Measurements from ENCODE around the gene NEFH. TPM values are rescaled to one million over a fixed set of nuclear protein-coding genes. Genes with fewer than 3 reads are reported as not detected.

NEFH gene
- total and polyA plus RNA-seq, 2 donors (not counting 3 experiments of a cell fraction or from before 2014, with no cell fraction given), result 0.09 to 0.59 TPM

GRCh38 chr22:29523761-29524160 is 43.7 kb downstream of the NEFH start:
- no TSS peak for BruUV-seq (replicated peaks)
- no peaks in the 10 kb centered on the region for H3K79me2 ChIP-seq (ENCODE audit: control insufficient read depth, insufficient read depth, low read length)
- no peak overlapping the region for H3K4me3 ChIP-seq (replicated peaks in 1 of 3; ENCODE audit: insufficient read depth in 1 of 3, low read depth in 1 of 3, low read length in 3 of 3)
- H3K27me3 ChIP-seq (ENCODE audit: control insufficient read depth in 2 of 2, insufficient read depth in 2 of 2, low read length in 2 of 2), result no peaks in the 10 kb centered on the region
- peaks cover 12% of the 10 kb centered on the region for H3K4me1 ChIP-seq (ENCODE audit: control insufficient read depth, extremely low read depth, insufficient read depth, low read length)
- POLR2A ChIA-PET, result no interaction called here
- no peak overlapping the region for H2AFZ ChIP-seq (ENCODE audit: low read depth, low read length)
- H3K9me3 ChIP-seq (replicated peaks; ENCODE audit: control insufficient read depth, insufficient read depth, low read length), result no peaks in the 10 kb centered on the region
- no peak overlapping the region for H3K27ac ChIP-seq (ENCODE audit: insufficient read depth, low read depth, low read length)
- dilution Hi-C loops (cut with MboI; ENCODE audit: extremely low pct_ligation_motif_present, low sequenced_read_pairs) (no loop called here), intact Hi-C loops (cut with micrococcal nuclease) (loop anchor here (5.0 kb wide), 1 partner anchor 126 kb away; no protein-coding TSS in a partner anchor)
- no peaks in the 10 kb centered on the region for H3K9me1 ChIP-seq (replicated peaks; ENCODE audit: control insufficient read depth, extremely low read depth, insufficient read depth, low read length)
- H3K9ac ChIP-seq (replicated peaks; ENCODE audit: extremely low read depth, insufficient read depth, low read length), result no peak overlapping the region
- TF ChIP-seq GATA2 (IDR thresholded peaks at IDR 0.05; ENCODE audit: insufficient read depth, insufficient read length, low read depth, low read length), result no peak
- no peak for TF ChIP-seq MYC (IDR thresholded peaks at IDR 0.05; ENCODE audit: low read depth, low read length)
- TF ChIP-seq JUN (IDR thresholded peaks at IDR 0.05; ENCODE audit: borderline replicate concordance, insufficient read depth, insufficient read length, low read depth), result no peak
- TF ChIP-seq FOS (IDR thresholded peaks at IDR 0.05; ENCODE audit: borderline replicate concordance, insufficient read depth, low read length), result no peak
- TF ChIP-seq POLR2AphosphoS5 (IDR thresholded peaks at IDR 0.05; ENCODE audit: insufficient read depth, low read depth, low read length), result no peak
- no peak for TF ChIP-seq MAX (IDR thresholded peaks at IDR 0.05; ENCODE audit: insufficient read depth, insufficient read length)
- TF ChIP-seq CTCF (IDR thresholded peaks at IDR 0.05; ENCODE audit: extremely low read depth in 1 of 2, insufficient read depth in 1 of 2, low read depth in 1 of 2, low read length in 2 of 2), result no peak
- no peak for TF ChIP-seq EZH2 (IDR thresholded peaks at IDR 0.05; ENCODE audit: borderline replicate concordance, low read depth, low read length, severe bottlenecking)
- TF ChIP-seq POLR2A (IDR thresholded peaks at IDR 0.05; ENCODE audit: low read depth, low read length), result no peak
- no peak overlapping the region for H3K4me2 ChIP-seq (ENCODE audit: insufficient read depth, low read length)
- no peaks in the 10 kb centered on the region for H4K20me1 ChIP-seq (replicated peaks; ENCODE audit: control insufficient read depth, extremely low read depth, insufficient read depth, low read length)
- FAIRE-seq, result no peak
- no peak for DNase-seq (ENCODE audit: low read depth, low spot score)
- H3K36me3 ChIP-seq (ENCODE audit: control insufficient read depth in 2 of 2, extremely low read depth in 1 of 2, insufficient read depth in 2 of 2, low read length in 2 of 2), result peaks cover 12 to 44% of the 10 kb centered on the region in 2 experiments
- CTCF ChIA-PET, result interaction anchor here (0.5 to 2.2 kb wide), 7 partner anchors 19 to 203 kb away, joined by 3 to 14 read pairs (median 3); no protein-coding TSS in a partner anchor
